ENCODE measurements around the gene CERS4.
"Not testable (repeated sequence)": the region's sequence is repeated elsewhere in the genome, so short reads cannot be mapped to it uniquely, and the experiment has no call there.

The CERS4 gene

GRCh38 chr19:8244442-8244841 is 35.3 kb downstream of the CERS4 start:
- no peak for DNase-seq

GRCh38 chr19:8245869-8246835 is 37.0 kb downstream of the CERS4 start:
- no peak for DNase-seq

DNA sequence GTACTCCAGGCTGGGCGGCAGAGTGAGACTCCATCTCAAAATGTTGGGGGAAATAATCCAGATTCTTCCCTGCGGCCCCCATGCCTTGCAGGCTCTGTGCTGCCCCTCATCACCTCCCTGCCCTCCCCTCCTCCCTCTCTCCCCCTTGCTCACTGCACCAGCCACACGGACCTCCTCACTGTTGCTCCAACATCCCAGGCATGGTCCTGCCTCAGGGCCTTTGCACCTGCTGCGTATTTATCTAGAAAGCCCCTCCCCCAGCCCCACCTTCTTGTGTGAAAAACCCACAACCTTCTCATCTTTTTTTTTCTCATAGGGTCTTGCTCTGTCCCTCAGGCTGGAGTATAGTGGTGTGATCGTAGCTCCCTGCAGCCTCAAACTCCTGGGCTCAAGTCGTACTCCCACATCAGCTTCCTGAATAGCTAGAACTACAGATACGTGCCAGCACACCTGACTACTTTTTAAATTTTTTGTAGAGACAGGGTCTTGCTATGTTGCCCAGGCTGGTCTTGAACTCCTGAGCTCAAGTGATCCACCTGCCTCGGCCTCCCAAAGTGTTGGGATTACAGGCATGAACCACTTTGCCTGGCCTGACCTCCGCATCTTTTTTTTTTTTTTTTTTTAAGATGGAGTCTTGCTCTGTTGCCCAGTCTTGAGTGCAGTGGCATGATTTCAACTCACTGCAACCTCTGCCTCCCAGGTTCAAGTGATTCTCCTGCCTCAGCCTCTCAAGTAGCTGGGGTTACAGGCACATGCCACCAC is 38.1 kb downstream of the CERS4 start:
- not testable (repeated sequence) for DNase-seq

DNA sequence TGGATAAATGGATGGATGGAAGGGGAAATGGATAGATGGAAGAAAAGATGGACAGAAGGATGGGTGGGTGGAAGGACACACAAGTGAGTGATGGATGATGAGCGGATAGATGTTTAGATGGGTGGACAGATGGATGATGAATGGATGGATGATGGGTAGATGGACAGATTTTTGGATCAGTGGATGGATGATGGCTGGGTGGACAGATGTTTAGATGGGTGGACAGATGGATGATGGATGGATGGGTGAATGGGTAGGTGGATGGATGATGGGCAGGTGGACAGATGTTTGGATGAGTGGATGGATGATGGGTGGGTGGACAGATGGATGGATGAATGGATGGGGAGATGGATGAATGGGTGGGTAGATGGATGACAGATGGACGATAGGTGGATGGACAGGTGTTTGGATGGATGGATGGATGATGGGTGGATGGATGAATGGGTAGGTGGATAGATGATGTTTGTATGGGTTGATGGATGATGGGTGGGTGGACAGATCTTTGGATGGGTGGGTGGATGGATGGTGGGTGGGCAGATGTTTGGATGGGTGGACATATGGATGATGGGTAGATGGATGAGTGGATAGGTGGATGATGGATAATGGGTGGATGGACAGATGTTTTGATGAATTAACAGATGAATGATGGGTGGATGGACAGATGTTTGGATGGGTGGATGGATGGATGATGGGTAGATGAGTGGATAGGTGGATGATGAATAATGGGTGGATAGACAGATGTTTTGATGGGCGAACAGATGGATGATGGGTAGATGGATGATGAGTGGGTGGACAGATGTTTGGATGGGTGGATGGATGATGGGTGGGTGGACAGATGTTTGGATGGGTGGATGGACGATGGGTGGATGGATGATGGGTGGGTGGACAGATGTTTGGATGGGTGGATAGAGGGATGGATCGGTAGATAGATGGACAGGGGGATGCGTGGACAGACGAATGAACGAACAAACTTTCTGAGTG is 39.5 kb downstream of the CERS4 start:
- DNase-seq: no peak

- DNase-seq: no peak
These were observed 41.4 kb downstream of the CERS4 start for GRCh38 chr19:8250596-8250995.

GRCh38 chr19:8251025-8251472 is 41.9 kb downstream of the CERS4 start:
- no peak for DNase-seq

DNA sequence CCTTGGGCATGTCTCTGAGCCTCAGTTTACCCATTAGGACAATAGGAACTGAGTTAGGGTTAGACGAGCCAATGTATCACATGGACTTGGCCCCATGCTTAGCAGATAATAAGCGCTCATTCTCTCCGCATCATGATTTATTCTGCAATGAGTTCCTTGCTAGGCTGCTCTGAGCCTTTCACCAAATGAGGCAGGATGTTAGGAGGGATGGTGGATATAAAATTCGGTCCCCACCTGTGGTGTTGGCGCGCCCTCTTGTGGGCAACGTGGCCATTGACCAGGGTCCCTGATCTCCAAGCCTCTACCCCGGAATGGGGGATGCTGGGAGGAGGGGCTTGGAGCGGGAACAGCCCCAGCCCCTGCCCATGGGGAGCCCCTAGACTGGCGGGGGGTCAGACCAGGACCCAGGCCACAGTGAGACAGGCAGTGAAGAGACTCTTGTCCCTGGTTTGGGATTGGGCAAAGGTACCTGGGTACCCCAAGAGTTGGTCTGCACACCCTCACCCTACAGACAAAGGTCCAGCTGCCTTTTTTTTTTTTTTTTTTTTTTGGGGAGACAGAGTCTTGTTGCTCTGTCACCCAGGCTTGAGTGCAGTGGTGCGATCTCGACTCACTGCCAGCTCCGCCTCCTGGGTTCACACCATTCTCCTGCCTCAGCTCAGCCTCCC is 43.9 kb downstream of the CERS4 start:
- peak; percentile 80 for DNase-seq

DNA sequence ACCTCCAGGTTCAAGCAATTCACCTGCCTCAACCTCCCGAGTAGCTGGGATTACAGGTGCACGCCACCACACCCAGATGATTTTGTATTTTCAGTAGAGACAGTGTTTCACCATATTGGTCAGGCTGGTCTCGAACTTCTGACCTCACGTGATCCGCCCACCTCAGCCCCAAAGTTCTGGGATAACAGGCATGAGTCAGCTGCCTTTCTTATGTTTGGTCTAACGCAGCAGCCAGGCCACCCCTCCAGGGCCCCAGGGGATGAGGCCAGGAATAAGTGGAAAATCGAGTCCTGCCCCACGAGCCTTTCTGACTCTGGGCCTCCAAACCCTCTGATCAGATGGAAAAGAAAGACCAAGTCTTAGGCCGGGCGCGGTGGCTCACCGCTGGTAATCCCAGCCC is 44.5 kb downstream of the CERS4 start:
- DNase-seq: no peak

DNA sequence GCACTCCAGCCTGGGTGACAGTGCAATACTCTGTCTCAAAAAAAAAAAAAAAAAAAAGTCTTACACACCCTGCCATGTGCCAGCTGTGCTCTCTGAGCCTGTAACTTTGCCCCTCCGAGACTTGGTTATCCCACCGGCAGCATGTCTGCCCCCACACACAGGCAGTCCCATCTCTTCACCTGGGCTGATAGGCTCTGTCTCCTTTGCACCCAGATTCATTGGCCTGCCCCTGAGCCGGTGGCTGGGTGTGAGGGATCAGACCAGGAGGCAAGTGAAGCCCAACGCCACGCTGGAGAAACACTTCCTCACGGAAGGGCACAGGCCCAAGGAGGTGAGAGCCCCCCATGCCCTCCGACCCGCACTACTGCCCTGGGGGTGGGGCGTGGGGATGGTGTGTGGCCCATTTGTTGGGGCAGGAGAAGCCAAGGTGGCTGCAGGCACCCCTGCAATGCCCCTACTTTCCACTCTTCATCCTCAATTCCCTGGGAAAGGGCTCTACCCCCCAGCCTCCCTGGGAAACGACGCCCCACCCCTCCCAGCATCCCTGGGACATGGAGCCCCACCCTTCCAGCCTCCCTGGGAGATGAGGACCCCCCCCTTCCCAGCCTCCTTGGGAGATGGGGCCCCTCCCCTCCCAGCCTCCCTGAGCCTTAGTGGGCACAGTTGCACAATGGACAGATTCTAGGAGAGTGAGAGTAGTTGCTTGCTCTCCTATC is 45.3 kb downstream of the CERS4 start:
- DNase-seq: no peak

GRCh38 chr19:8255426-8256125 is 46.4 kb downstream of the CERS4 start:
- DNase-seq: no peak

DNA sequence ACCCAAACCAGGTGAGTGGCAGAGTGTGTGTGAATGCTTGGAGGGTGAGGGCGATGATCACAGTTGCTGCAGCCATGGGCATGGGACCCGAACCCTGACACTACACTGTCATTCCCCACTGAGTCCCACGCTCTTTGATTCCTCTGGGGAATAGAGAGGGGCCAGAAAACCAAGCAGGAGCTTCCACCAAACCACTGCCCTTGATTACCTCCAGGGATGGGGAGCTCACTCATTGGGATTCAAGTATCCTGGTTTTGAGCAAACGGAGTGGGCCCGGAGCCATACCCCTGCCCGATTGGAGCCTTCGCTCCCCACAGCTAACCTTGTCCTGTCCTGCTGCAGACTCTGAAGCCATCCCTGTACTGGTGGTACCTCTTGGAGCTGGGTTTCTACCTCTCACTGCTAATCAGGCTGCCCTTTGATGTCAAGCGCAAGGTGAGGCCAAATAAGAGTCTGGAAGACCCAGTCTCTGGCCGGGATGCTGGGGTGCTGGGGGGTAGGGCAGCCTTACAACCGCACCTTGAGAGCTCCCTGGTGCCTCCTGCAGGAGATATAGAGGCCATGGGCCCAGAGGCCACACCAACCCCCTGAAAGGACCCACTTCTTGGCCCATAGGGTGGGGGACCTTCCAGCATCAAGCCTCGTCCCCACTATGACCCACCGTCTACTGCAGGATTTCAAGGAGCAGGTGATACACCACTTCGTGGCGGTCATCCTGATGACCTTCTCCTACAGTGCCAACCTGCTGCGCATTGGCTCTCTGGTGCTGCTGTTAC is 47.3 kb downstream of the CERS4 start:
- DNase-seq: no peak

DNA sequence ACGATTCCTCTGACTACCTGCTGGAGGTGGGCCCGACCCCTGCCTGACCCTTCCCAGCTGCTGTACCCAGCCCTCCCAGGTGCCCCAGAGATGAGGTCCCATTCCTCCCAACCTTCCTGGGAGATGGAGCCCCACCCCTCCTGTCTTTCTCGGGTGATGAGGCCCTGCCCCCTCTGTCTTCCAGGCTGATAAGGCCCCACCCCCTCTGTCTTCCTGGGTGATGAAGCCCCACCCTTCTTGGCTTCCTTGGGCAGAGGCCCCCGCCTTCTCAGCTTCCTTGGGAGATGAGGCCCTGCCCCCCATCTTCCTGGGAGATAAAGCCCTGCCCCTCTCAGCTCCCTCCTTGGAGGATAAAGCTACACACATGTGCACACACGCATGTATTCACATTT is 47.9 kb downstream of the CERS4 start:
- no peak for DNase-seq

DNA sequence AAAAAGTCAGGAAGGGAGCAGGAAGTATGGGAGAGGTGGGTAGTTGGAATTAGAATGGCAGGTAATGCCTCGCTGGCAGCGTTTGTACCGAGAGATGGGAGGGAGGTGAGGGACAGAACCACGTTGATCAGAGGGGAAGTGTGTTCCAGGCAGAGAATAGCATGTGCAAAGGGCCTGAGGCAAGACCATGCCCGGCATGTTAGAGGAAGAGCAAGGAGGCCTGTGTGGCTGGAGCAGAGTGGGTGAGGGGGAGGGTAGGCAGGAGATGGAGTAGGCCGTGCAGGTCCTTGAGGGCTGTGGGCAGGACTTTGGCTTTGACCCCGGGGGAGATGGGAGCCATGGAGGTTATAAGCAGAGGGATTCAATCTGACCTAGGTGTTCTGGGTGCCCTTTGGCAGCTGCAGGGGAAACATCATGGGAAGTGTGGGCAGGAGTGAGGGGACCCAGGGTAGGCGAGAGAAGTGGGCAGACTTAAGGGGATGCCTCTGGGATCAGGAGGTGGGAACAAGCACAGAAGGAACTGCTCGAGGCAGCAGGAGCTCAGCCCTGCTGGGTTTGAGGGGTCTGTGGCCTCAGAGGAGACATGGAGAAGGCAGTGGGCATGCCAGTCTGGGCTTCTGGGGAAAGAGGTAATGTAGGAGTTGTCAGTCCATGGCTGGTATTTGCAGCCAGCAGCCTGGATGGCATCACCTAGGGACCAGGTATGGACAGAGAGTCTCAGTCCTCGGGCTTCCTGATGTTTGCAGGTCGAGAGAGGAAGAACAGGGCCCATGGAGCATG is 50.2 kb downstream of the CERS4 start:
- DNase-seq: no peak

GRCh38 chr19:8259922-8260247 is 50.7 kb downstream of the CERS4 start:
- DNase-seq: no peak

DNA sequence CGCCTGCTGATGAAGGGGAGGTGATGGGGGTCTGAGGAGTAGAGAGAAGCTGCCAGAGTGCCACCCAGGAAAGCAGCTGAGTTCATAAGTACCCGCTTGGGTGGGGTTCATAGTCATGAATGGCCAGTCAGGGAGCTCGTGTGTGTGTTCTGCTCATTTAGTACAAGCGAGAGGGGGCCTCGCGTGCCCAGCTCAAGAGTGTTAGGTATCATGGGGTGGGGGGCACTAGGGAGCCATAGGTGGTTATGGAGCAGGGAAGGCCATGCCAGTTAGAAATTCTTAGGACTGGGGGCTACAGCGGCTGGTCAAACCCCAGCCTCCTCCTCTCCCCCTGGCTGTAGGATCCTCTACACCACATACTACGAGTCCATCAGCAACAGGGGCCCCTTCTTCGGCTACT is 52.2 kb downstream of the CERS4 start:
- no peak for DNase-seq

DNA sequence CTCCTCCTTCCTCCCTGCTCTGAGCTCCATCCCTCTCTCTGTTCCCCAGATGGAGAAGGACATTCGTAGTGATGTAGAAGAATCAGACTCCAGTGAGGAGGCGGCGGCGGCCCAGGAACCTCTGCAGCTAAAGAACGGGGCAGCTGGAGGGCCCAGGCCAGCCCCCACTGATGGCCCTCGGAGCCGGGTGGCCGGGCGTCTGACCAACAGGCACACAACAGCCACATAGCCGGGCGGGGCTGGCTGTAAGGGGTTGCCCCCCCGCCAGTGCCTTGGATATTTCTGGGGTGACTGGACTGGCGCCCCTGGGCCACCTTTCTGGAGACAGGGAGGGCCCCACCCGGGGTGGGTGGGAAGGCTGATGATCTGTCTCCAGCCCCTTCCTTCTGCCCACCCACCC is 52.7 kb downstream of the CERS4 start:
- no peak for DNase-seq

DNA sequence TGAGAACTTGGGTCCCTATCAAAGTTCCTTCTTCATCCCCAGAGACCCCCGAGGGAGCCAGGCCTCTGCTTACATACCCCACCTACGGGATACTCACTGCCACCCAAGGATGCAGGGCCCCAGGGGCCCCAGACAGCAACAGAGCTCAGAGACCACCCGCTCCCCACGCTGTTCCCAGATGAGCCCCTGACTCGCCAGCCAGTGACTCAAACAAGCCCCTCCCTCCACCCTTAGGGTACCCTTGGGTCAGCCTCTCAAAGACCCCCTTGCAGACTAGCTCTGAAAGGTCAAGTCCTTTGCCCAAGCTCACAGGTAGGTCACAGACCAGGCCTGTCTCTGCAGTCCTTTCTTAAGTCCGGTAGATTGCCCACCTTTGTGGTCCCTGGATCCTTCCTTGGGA is 53.3 kb downstream of the CERS4 start:
- no peak for DNase-seq

GRCh38 chr19:8264248-8264647 is 55.1 kb downstream of the CERS4 start:
- not testable (repeated sequence) for DNase-seq

DNA sequence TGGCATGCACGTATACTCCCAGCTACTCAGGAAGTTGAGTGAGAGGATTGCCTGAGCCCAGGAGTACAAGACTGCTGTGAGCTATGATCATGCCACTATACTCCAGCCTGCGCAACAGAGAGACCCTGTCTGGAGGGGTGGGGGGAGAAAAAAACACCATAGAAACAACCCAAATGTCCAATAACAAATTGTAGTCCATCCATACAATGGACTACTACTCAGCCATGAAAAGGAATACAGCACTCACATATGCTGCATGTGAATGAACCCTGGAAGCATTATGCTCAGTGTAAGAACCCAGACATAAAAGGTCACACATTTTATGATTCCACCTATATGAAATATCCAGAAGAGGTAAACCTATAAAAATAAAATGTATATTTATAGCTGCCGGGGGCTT is 56.7 kb downstream of the CERS4 start:
- DNase-seq: no peak

Measured in effector CD8-positive, alpha-beta T cell (primary cell).